Measurements from ENCODE around the gene TESMIN. TPM values are rescaled to one million over a fixed set of nuclear protein-coding genes. Genes with fewer than 3 reads are reported as not detected.

Gene TESMIN
- total and polyA plus RNA-seq, 2 experiments from 2014 or later, result 1.1 TPM; not detected in 1

- H3K27ac ChIP-seq, result no peak overlapping the region
- in situ Hi-C loops (cut with MboI), result no loop called here
Measured at GRCh38 chr11:68698993-68699392, 52.3 kb downstream of the TESMIN start.

GRCh38 chr11:68695531-68695930, 55.8 kb downstream of the TESMIN start:
- in situ Hi-C loops (cut with MboI), result no loop called here
- TF ChIP-seq EZH2phosphoT487 (IDR thresholded peaks at IDR 0.05; ENCODE audit: insufficient read depth, low read depth), result no peak
- TF ChIP-seq EZH2 (IDR thresholded peaks at IDR 0.05; ENCODE audit: insufficient read depth, poor library complexity, severe bottlenecking), result no peak
- H3K36me3 ChIP-seq (ENCODE audit: low read depth), result no peaks in the 10 kb centered on the region
- WGBS, 2 experiments (ENCODE audit: low coverage in 1 of 2, low lambda C conversion rate in 2 of 2, missing lambda C conversion rate in 2 of 2), result 32 to 35% methylated on average over 2 of the region's 2 CpGs
- H3K9ac ChIP-seq, result no peak overlapping the region
- no peaks in the 10 kb centered on the region for H3K9me3 ChIP-seq (ENCODE audit: low read depth)
- no peak overlapping the region for H3K27ac ChIP-seq
- no peaks in the 10 kb centered on the region for H3K9me2 ChIP-seq (ENCODE audit: insufficient read depth)
- H3K4me1 ChIP-seq (ENCODE audit: insufficient read depth), result no peaks in the 10 kb centered on the region
- no peak overlapping the region for H3K4me2 ChIP-seq (ENCODE audit: unreplicated experiment)
- no peak overlapping the region for H3K4me3 ChIP-seq
- no peaks in the 10 kb centered on the region for H3F3A ChIP-seq (ENCODE audit: insufficient read depth)
- H4K20me1 ChIP-seq (ENCODE audit: insufficient read depth), result no peaks in the 10 kb centered on the region
- no peak for DNase-seq
- no peak overlapping the region for H2AFZ ChIP-seq
- peaks cover 28% of the 10 kb centered on the region for H3K27me3 ChIP-seq (replicated peaks; ENCODE audit: insufficient read depth)
- H3K79me2 ChIP-seq (ENCODE audit: insufficient read depth), result no peaks in the 10 kb centered on the region

More at GRCh38 chr11:68698993-68699392, 52.3 kb downstream of the TESMIN start:
- H3K27me3 ChIP-seq (replicated peaks; ENCODE audit: insufficient read depth), result peaks cover 58% of the 10 kb centered on the region
- no peak overlapping the region for H3K4me2 ChIP-seq (ENCODE audit: unreplicated experiment)
- H3K4me3 ChIP-seq, result no peak overlapping the region
- H3K79me2 ChIP-seq (ENCODE audit: insufficient read depth), result no peaks in the 10 kb centered on the region
- no peaks in the 10 kb centered on the region for H3K9me3 ChIP-seq (ENCODE audit: low read depth)
- H2AFZ ChIP-seq, result no peak overlapping the region
- H3K4me1 ChIP-seq (ENCODE audit: insufficient read depth), result no peaks in the 10 kb centered on the region
- no peaks in the 10 kb centered on the region for H3F3A ChIP-seq (ENCODE audit: insufficient read depth)
- H3K36me3 ChIP-seq (ENCODE audit: low read depth), result no peaks in the 10 kb centered on the region
- no peak for DNase-seq
- no peaks in the 10 kb centered on the region for H3K9me2 ChIP-seq (ENCODE audit: insufficient read depth)
- H4K20me1 ChIP-seq (ENCODE audit: insufficient read depth), result no peaks in the 10 kb centered on the region
- H3K9ac ChIP-seq, result no peak overlapping the region
- WGBS, 2 experiments (ENCODE audit: low coverage in 1 of 2, low lambda C conversion rate in 2 of 2, missing lambda C conversion rate in 2 of 2), result 30 to 33% methylated on average over 2 of the region's 2 CpGs
- TF ChIP-seq EZH2 (IDR thresholded peaks at IDR 0.05; ENCODE audit: insufficient read depth, poor library complexity, severe bottlenecking) (no peak), EZH2phosphoT487 (IDR thresholded peaks at IDR 0.05; ENCODE audit: insufficient read depth, low read depth) (no peak)

GRCh38 chr11:68694431-68695297, 56.7 kb downstream of the TESMIN start:
- no peaks in the 10 kb centered on the region for H3K4me1 ChIP-seq (ENCODE audit: insufficient read depth)
- H3K27me3 ChIP-seq (replicated peaks; ENCODE audit: insufficient read depth), result peaks cover 28% of the 10 kb centered on the region
- no peak overlapping the region for H3K4me3 ChIP-seq
- H3F3A ChIP-seq (ENCODE audit: insufficient read depth), result no peaks in the 10 kb centered on the region
- no peaks in the 10 kb centered on the region for H3K9me2 ChIP-seq (ENCODE audit: insufficient read depth)
- TF ChIP-seq EZH2 (IDR thresholded peaks at IDR 0.05; ENCODE audit: insufficient read depth, poor library complexity, severe bottlenecking), result no peak
- TF ChIP-seq EZH2phosphoT487 (IDR thresholded peaks at IDR 0.05; ENCODE audit: insufficient read depth, low read depth), result no peak
- H3K9ac ChIP-seq, result no peak overlapping the region
- no peaks in the 10 kb centered on the region for H4K20me1 ChIP-seq (ENCODE audit: insufficient read depth)
- H3K27ac ChIP-seq, result no peak overlapping the region
- WGBS, 2 experiments (ENCODE audit: low coverage in 1 of 2, low lambda C conversion rate in 2 of 2, missing lambda C conversion rate in 2 of 2), result 28 to 30% methylated on average over 5 of the region's 5 CpGs
- no peak overlapping the region for H2AFZ ChIP-seq
- in situ Hi-C loops (cut with MboI), result no loop called here
- H3K36me3 ChIP-seq (ENCODE audit: low read depth), result no peaks in the 10 kb centered on the region
- H3K4me2 ChIP-seq (ENCODE audit: unreplicated experiment), result no peak overlapping the region
- H3K79me2 ChIP-seq (ENCODE audit: insufficient read depth), result no peaks in the 10 kb centered on the region
- no peak for DNase-seq
- no peaks in the 10 kb centered on the region for H3K9me3 ChIP-seq (ENCODE audit: low read depth)

- no peak overlapping the region for H3K9ac ChIP-seq
- H3K9me3 ChIP-seq (ENCODE audit: low read depth), result no peaks in the 10 kb centered on the region
- H3K79me2 ChIP-seq (ENCODE audit: insufficient read depth), result no peaks in the 10 kb centered on the region
- no peaks in the 10 kb centered on the region for H3K9me2 ChIP-seq (ENCODE audit: insufficient read depth)
- H3K36me3 ChIP-seq (ENCODE audit: low read depth), result no peaks in the 10 kb centered on the region
- H3F3A ChIP-seq (ENCODE audit: insufficient read depth), result no peaks in the 10 kb centered on the region
- H3K4me3 ChIP-seq, result no peak overlapping the region
- H3K27ac ChIP-seq, result no peak overlapping the region
- DNase-seq, result no peak
- no peaks in the 10 kb centered on the region for H3K4me1 ChIP-seq (ENCODE audit: insufficient read depth)
- in situ Hi-C loops (cut with MboI), result no loop called here
- WGBS, 2 experiments (ENCODE audit: low coverage in 1 of 2, low lambda C conversion rate in 2 of 2, missing lambda C conversion rate in 2 of 2), result 69 to 76% methylated on average over 10 of the region's 10 CpGs
- H4K20me1 ChIP-seq (ENCODE audit: insufficient read depth), result no peaks in the 10 kb centered on the region
- no peak overlapping the region for H2AFZ ChIP-seq
- H3K4me2 ChIP-seq (ENCODE audit: unreplicated experiment), result no peak overlapping the region
- H3K27me3 ChIP-seq (replicated peaks; ENCODE audit: insufficient read depth), result peaks cover 28% of the 10 kb centered on the region
- TF ChIP-seq EZH2 (IDR thresholded peaks at IDR 0.05; ENCODE audit: insufficient read depth, poor library complexity, severe bottlenecking) (no peak), EZH2phosphoT487 (IDR thresholded peaks at IDR 0.05; ENCODE audit: insufficient read depth, low read depth) (no peak)
Measured at GRCh38 chr11:68693484-68693882, 57.8 kb downstream of the TESMIN start.

Data from GM23248 (cell line).